ENCODE data around the gene AAK1.

The AAK1 gene

GRCh38 chr2:69588403-69588802 is 55.1 kb downstream of the AAK1 start:
- no peaks in the 10 kb centered on the region for H3K36me3 ChIP-seq (ENCODE audit: control insufficient read depth in 2 of 2, insufficient read depth in 2 of 2, low read length in 2 of 2)
- H3K4me1 ChIP-seq (ENCODE audit: control insufficient read depth in 2 of 2, insufficient read depth in 2 of 2, low read length in 2 of 2), result peaks cover 9 to 11% of the 10 kb centered on the region in 2 donors
- H3K9me3 ChIP-seq (ENCODE audit: control insufficient read depth in 2 of 2, low read length in 2 of 2), result no peaks in the 10 kb centered on the region
- H3K27ac ChIP-seq (ENCODE audit: low read depth in 2 of 2, low read length in 2 of 2), result no peak overlapping the region
- H3K27me3 ChIP-seq (ENCODE audit: control insufficient read depth in 2 of 2, insufficient read depth in 2 of 2, low read length in 2 of 2), result no peaks in the 10 kb centered on the region
- no peak overlapping the region for H3K9ac ChIP-seq (ENCODE audit: low read depth in 1 of 2, low read length in 2 of 2)
- H3K4me3 ChIP-seq (ENCODE audit: low read length in 2 of 2), result no peak overlapping the region

- no peaks in the 10 kb centered on the region for H3K27me3 ChIP-seq (ENCODE audit: control insufficient read depth in 2 of 2, insufficient read depth in 2 of 2, low read length in 2 of 2)
- H3K9ac ChIP-seq (ENCODE audit: low read depth in 1 of 2, low read length in 2 of 2), result no peak overlapping the region
- H3K9me3 ChIP-seq (ENCODE audit: control insufficient read depth in 2 of 2, low read length in 2 of 2), result no peaks in the 10 kb centered on the region
- H3K27ac ChIP-seq (ENCODE audit: low read depth in 2 of 2, low read length in 2 of 2), result no peak overlapping the region
- no peaks in the 10 kb centered on the region for H3K36me3 ChIP-seq (ENCODE audit: control insufficient read depth in 2 of 2, insufficient read depth in 2 of 2, low read length in 2 of 2)
- no peak overlapping the region for H3K4me3 ChIP-seq (ENCODE audit: low read length in 2 of 2)
- H3K4me1 ChIP-seq (ENCODE audit: control insufficient read depth in 2 of 2, insufficient read depth in 2 of 2, low read length in 2 of 2), result peaks cover 12 to 20% of the 10 kb centered on the region in 2 donors
These were observed 57.5 kb downstream of the AAK1 start for GRCh38 chr2:69585855-69586555.

- Histone ChIP-seq H3K27ac (ENCODE audit: low read depth in 2 of 2, low read length in 2 of 2) (no peak overlapping the region), H3K4me1 (ENCODE audit: control insufficient read depth in 2 of 2, insufficient read depth in 2 of 2, low read length in 2 of 2) (peaks cover 5 to 20% of the 10 kb centered on the region in 2 donors)
These were observed 59.2 kb downstream of the AAK1 start for GRCh38 chr2:69584127-69584889.

GRCh38 chr2:69583321-69583833 is 60.2 kb downstream of the AAK1 start:
- Histone ChIP-seq H3K27me3 (ENCODE audit: control insufficient read depth in 2 of 2, insufficient read depth in 2 of 2, low read length in 2 of 2) (no peaks in the 10 kb centered on the region), H3K27ac (ENCODE audit: low read depth in 2 of 2, low read length in 2 of 2) (peak overlapping the region; percentile 5 to 49), H3K4me1 (ENCODE audit: control insufficient read depth in 2 of 2, insufficient read depth in 2 of 2, low read length in 2 of 2) (peaks cover 5 to 14% of the 10 kb centered on the region in 2 donors), H3K9ac (ENCODE audit: low read depth in 1 of 2, low read length in 2 of 2) (no peak overlapping the region), H3K4me3 (ENCODE audit: low read length in 2 of 2) (no peak overlapping the region), H3K36me3 (ENCODE audit: control insufficient read depth in 2 of 2, insufficient read depth in 2 of 2, low read length in 2 of 2) (no peaks in the 10 kb centered on the region), H3K9me3 (ENCODE audit: control insufficient read depth in 2 of 2, low read length in 2 of 2) (no peaks in the 10 kb centered on the region)

More at GRCh38 chr2:69584127-69584889, 59.2 kb downstream of the AAK1 start:
- H3K27me3 ChIP-seq (ENCODE audit: control insufficient read depth in 2 of 2, insufficient read depth in 2 of 2, low read length in 2 of 2), result no peaks in the 10 kb centered on the region
- H3K9me3 ChIP-seq (ENCODE audit: control insufficient read depth in 2 of 2, low read length in 2 of 2), result no peaks in the 10 kb centered on the region
- H3K9ac ChIP-seq (ENCODE audit: low read depth in 1 of 2, low read length in 2 of 2), result no peak overlapping the region
- no peaks in the 10 kb centered on the region for H3K36me3 ChIP-seq (ENCODE audit: control insufficient read depth in 2 of 2, insufficient read depth in 2 of 2, low read length in 2 of 2)
- H3K4me3 ChIP-seq (ENCODE audit: low read length in 2 of 2), result no peak overlapping the region

GRCh38 chr2:69582582-69583176 is 60.9 kb downstream of the AAK1 start:
- Histone ChIP-seq H3K36me3 (ENCODE audit: control insufficient read depth in 2 of 2, insufficient read depth in 2 of 2, low read length in 2 of 2) (no peaks in the 10 kb centered on the region), H3K4me3 (ENCODE audit: low read length in 2 of 2) (no peak overlapping the region), H3K9ac (ENCODE audit: low read depth in 1 of 2, low read length in 2 of 2) (no peak overlapping the region), H3K27me3 (ENCODE audit: control insufficient read depth in 2 of 2, insufficient read depth in 2 of 2, low read length in 2 of 2) (no peaks in the 10 kb centered on the region), H3K4me1 (ENCODE audit: control insufficient read depth in 2 of 2, insufficient read depth in 2 of 2, low read length in 2 of 2) (peaks cover 5 to 16% of the 10 kb centered on the region in 2 donors), H3K9me3 (ENCODE audit: control insufficient read depth in 2 of 2, low read length in 2 of 2) (no peaks in the 10 kb centered on the region), H3K27ac (ENCODE audit: low read depth in 2 of 2, low read length in 2 of 2) (peak overlapping the region in 1 of 2 donors; percentile 49)

- H3K4me3 ChIP-seq (ENCODE audit: low read length in 2 of 2), result no peak overlapping the region
- H3K4me1 ChIP-seq (ENCODE audit: control insufficient read depth in 2 of 2, insufficient read depth in 2 of 2, low read length in 2 of 2), result peaks cover 5 to 20% of the 10 kb centered on the region in 2 donors
- peak overlapping the region in 1 of 2 donors; percentile 49 for H3K27ac ChIP-seq (ENCODE audit: low read depth in 2 of 2, low read length in 2 of 2)
These were observed 61.6 kb downstream of the AAK1 start for GRCh38 chr2:69581774-69582581.

GRCh38 chr2:69580486-69580885 is 63.1 kb downstream of the AAK1 start:
- Histone ChIP-seq H3K9me3 (ENCODE audit: control insufficient read depth in 2 of 2, low read length in 2 of 2) (no peaks in the 10 kb centered on the region), H3K9ac (ENCODE audit: low read depth in 1 of 2, low read length in 2 of 2) (no peak overlapping the region), H3K27ac (ENCODE audit: low read depth in 2 of 2, low read length in 2 of 2) (no peak overlapping the region), H3K27me3 (ENCODE audit: control insufficient read depth in 2 of 2, insufficient read depth in 2 of 2, low read length in 2 of 2) (no peaks in the 10 kb centered on the region), H3K4me3 (ENCODE audit: low read length in 2 of 2) (no peak overlapping the region), H3K36me3 (ENCODE audit: control insufficient read depth in 2 of 2, insufficient read depth in 2 of 2, low read length in 2 of 2) (no peaks in the 10 kb centered on the region), H3K4me1 (ENCODE audit: control insufficient read depth in 2 of 2, insufficient read depth in 2 of 2, low read length in 2 of 2) (peaks cover 5 to 20% of the 10 kb centered on the region in 2 donors)

More at GRCh38 chr2:69581774-69582581, 61.6 kb downstream of the AAK1 start:
- H3K27me3 ChIP-seq (ENCODE audit: control insufficient read depth in 2 of 2, insufficient read depth in 2 of 2, low read length in 2 of 2), result no peaks in the 10 kb centered on the region
- no peaks in the 10 kb centered on the region for H3K36me3 ChIP-seq (ENCODE audit: control insufficient read depth in 2 of 2, insufficient read depth in 2 of 2, low read length in 2 of 2)
- no peaks in the 10 kb centered on the region for H3K9me3 ChIP-seq (ENCODE audit: control insufficient read depth in 2 of 2, low read length in 2 of 2)
- no peak overlapping the region for H3K9ac ChIP-seq (ENCODE audit: low read depth in 1 of 2, low read length in 2 of 2)

- Histone ChIP-seq H3K36me3 (ENCODE audit: control insufficient read depth in 2 of 2, insufficient read depth in 2 of 2, low read length in 2 of 2) (no peaks in the 10 kb centered on the region), H3K27me3 (ENCODE audit: control insufficient read depth in 2 of 2, insufficient read depth in 2 of 2, low read length in 2 of 2) (no peaks in the 10 kb centered on the region), H3K27ac (ENCODE audit: low read depth in 2 of 2, low read length in 2 of 2) (no peak overlapping the region), H3K9ac (ENCODE audit: low read depth in 1 of 2, low read length in 2 of 2) (no peak overlapping the region), H3K4me1 (ENCODE audit: control insufficient read depth in 2 of 2, insufficient read depth in 2 of 2, low read length in 2 of 2) (peaks cover 5 to 20% of the 10 kb centered on the region in 2 donors), H3K4me3 (ENCODE audit: low read length in 2 of 2) (no peak overlapping the region), H3K9me3 (ENCODE audit: control insufficient read depth in 2 of 2, low read length in 2 of 2) (no peaks in the 10 kb centered on the region)
These were observed 64.0 kb downstream of the AAK1 start for GRCh38 chr2:69579536-69579935.

- H3K9me3 ChIP-seq (ENCODE audit: control insufficient read depth in 2 of 2, low read length in 2 of 2), result no peaks in the 10 kb centered on the region
- no peak overlapping the region for H3K27ac ChIP-seq (ENCODE audit: low read depth in 2 of 2, low read length in 2 of 2)
- no peaks in the 10 kb centered on the region for H3K36me3 ChIP-seq (ENCODE audit: control insufficient read depth in 2 of 2, insufficient read depth in 2 of 2, low read length in 2 of 2)
- H3K9ac ChIP-seq (ENCODE audit: low read depth in 1 of 2, low read length in 2 of 2), result no peak overlapping the region
- no peaks in the 10 kb centered on the region for H3K27me3 ChIP-seq (ENCODE audit: control insufficient read depth in 2 of 2, insufficient read depth in 2 of 2, low read length in 2 of 2)
- peaks cover under 1 to 12% of the 10 kb centered on the region in 2 donors for H3K4me1 ChIP-seq (ENCODE audit: control insufficient read depth in 2 of 2, insufficient read depth in 2 of 2, low read length in 2 of 2)
- no peak overlapping the region for H3K4me3 ChIP-seq (ENCODE audit: low read length in 2 of 2)
These were observed 65.4 kb downstream of the AAK1 start for GRCh38 chr2:69578198-69578540.

All from mucosa of rectum (tissue), 2 donors.